Stomach (tissue), 4 donors: ENCODE data around the gene OR13J1.

Experiments used
- CTCF ChIP-seq, 7 experiments: fragments of 450-650 bp in 4 of 7; fragments of 200-600 bp in 3 of 7; sonication (generic) in 3 of 7; IDR thresholded peaks; one replicate each; pipeline ENCODE4 v1.5.1; 2016 to 2019; ENCODE audit warnings: antibody characterized with exemption in 7 of 7, control low read depth in 2 of 7, mild to moderate bottlenecking in 1 of 7
- EP300 ChIP-seq: sonication (generic); formaldehyde crosslinking; IDR thresholded peaks from one replicate; pipeline ENCODE4 v1.6.1; 2017; ENCODE audit warnings: antibody characterized with exemption
- POLR2A ChIP-seq, 4 donors: fragments of 450-650 bp; IDR thresholded peaks; one replicate each; pipeline ENCODE4 v1.6.1; 2016; ENCODE audit warnings: antibody characterized with exemption in 4 of 4, control low read depth in 2 of 4, mild to moderate bottlenecking in 1 of 4, moderate library complexity in 1 of 4
- POLR2AphosphoS5 ChIP-seq, 3 donors: sonication (generic); formaldehyde crosslinking; IDR thresholded peaks; one replicate each; pipeline ENCODE4 v1.6.1; 2016; ENCODE audit warnings: antibody characterized with exemption in 3 of 3

- TF ChIP-seq CTCF (IDR thresholded peaks at IDR 0.05) (no peak), POLR2AphosphoS5 (IDR thresholded peaks at IDR 0.05) (no peak), POLR2A (IDR thresholded peaks at IDR 0.05) (no peak), EP300 (no peak)
These were observed 42.7 kb upstream of the OR13J1 start for GRCh38 chr9:35912791-35913400.
